IPS-15b (cell line): ENCODE data around the gene FAM117B.
"Not testable (repeated sequence)": the region's sequence is repeated elsewhere in the genome, so short reads cannot be mapped to it uniquely, and the experiment has no call there.

ENCODE experiments used
- H3K27me3 ChIP-seq: one replicate; pipeline ENCODE4 v1.6.1; 2013; ENCODE audit warnings: low read length; ENCODE audit not compliant: control insufficient read depth, insufficient read depth
- H3K36me3 ChIP-seq: one replicate; pipeline ENCODE4 v1.6.1; 2013; ENCODE audit warnings: low read length; ENCODE audit not compliant: control insufficient read depth, insufficient read depth
- H3K4me1 ChIP-seq: one replicate; pipeline ENCODE4 v1.6.1; 2013; ENCODE audit warnings: mild to moderate bottlenecking, low read length; ENCODE audit not compliant: control insufficient read depth, insufficient read depth
- H3K4me3 ChIP-seq: one replicate; pipeline ENCODE4 v1.5.1; 2013; ENCODE audit warnings: low read depth, low read length
- H3K9ac ChIP-seq: one replicate; pipeline ENCODE4 v1.6.1; 2013; ENCODE audit warnings: low read depth, mild to moderate bottlenecking, low read length
- H3K9me3 ChIP-seq: one replicate; pipeline ENCODE4 v1.6.1; 2013; ENCODE audit warnings: mild to moderate bottlenecking, low read length; ENCODE audit not compliant: control insufficient read depth, insufficient read depth

Gene FAM117B

GRCh38 chr2:202771336-202771735, 136.6 kb downstream of the FAM117B start:
- H3K9me3 ChIP-seq: no peaks in the 10 kb centered on the region

DNA sequence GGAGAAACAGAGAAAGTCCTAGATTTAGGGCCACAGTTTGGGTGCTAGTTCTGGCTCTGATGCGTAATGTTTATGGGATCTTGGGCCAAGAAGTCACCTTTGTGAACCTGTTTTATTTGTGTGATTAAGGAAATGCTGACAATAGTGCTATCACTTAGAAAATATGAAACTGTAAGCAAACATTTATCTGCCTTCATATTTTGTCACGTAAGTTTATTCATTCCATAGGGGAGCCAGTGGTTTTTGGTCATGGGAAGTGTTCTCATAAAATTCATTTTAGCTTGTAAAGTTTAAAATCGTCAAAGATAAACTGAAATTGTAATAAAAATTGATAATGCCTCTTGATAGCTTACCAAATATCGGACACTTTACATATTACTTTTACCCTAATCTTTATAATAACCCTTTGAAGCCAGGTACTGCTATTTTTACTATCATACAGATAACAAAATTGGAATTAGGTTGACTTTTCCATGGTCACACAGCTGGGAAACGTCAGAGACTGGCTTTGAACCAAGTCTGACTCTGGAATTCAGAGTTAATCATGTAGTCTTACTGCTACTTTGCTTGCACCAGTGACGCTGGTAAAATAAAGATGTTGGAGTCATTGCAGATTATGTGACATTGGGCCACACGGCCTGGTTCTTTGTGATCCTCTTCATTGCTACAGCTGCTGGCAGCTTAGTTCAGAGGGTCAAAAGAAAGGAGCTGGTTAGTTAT, 137.1 kb downstream of the FAM117B start:
- Histone ChIP-seq H3K27me3 (no peaks in the 10 kb centered on the region), H3K36me3 (no peaks in the 10 kb centered on the region), H3K9me3 (no peaks in the 10 kb centered on the region), H3K4me3 (no peak overlapping the region), H3K4me1 (no peaks in the 10 kb centered on the region), H3K9ac (no peak overlapping the region)

More at GRCh38 chr2:202771336-202771735, 136.6 kb downstream of the FAM117B start:
- Histone ChIP-seq H3K36me3 (no peaks in the 10 kb centered on the region), H3K4me3 (no peak overlapping the region), H3K4me1 (no peaks in the 10 kb centered on the region), H3K9ac (no peak overlapping the region), H3K27me3 (no peaks in the 10 kb centered on the region)

- no peaks in the 10 kb centered on the region for H3K9me3 ChIP-seq
- no peaks in the 10 kb centered on the region for H3K4me1 ChIP-seq
- H3K27me3 ChIP-seq: no peaks in the 10 kb centered on the region
Observed at GRCh38 chr2:202773301-202773973, 138.7 kb downstream of the FAM117B start.

DNA sequence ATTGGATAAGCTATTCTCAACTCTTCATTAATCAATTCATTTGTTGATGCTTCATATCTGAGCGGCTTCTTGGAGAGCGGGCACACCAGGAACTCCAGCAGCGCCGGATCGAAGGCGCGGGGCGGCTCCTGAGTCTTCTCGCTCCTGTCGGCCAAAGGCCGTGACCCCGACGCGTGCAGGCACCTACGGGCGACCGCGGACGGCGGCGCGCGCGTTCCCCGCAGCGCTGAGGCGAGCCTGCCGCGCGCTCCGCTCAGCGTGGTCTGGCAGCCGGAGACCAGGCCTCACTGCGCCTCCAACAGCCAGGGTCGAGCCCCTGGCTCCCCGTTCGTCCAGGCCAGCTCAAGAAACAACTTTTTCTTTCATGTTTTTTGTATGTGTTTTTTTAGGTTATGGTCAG, 139.3 kb downstream of the FAM117B start:
- H3K27me3 ChIP-seq: no peaks in the 10 kb centered on the region
- H3K4me1 ChIP-seq: no peaks in the 10 kb centered on the region
- no peaks in the 10 kb centered on the region for H3K36me3 ChIP-seq
- no peak overlapping the region for H3K9ac ChIP-seq
- no peaks in the 10 kb centered on the region for H3K9me3 ChIP-seq
- H3K4me3 ChIP-seq: no peak overlapping the region

More at GRCh38 chr2:202773301-202773973, 138.7 kb downstream of the FAM117B start:
- Histone ChIP-seq H3K9ac (no peak overlapping the region), H3K4me3 (no peak overlapping the region), H3K36me3 (no peaks in the 10 kb centered on the region)

DNA sequence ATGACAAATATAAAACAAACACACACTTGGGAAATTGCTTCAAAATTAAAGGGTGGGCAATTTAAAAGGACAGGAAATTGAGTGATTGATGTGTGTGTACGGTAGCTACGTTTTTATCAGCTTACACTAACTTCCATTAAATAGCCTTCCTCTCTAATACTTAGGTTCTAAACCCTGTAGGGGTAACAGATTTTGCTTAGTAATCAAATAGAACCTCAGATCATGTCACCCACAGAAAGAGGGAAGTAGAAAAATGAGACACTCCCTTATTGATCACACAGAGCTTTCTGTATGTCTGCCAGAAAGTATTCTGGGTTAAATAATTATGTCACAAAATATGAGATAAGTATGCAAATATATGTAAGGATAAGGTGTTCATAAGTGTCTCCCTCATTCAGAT, 143.4 kb downstream of the FAM117B start:
- Histone ChIP-seq H3K36me3 (no peaks in the 10 kb centered on the region), H3K4me3 (no peak overlapping the region)

GRCh38 chr2:202780514-202781021, 145.8 kb downstream of the FAM117B start:
- H3K36me3 ChIP-seq: no peaks in the 10 kb centered on the region
- H3K4me3 ChIP-seq: no peak overlapping the region
- no peaks in the 10 kb centered on the region for H3K27me3 ChIP-seq
- H3K9me3 ChIP-seq: no peaks in the 10 kb centered on the region
- H3K9ac ChIP-seq: no peak overlapping the region
- no peaks in the 10 kb centered on the region for H3K4me1 ChIP-seq

More for the DNA sequence above, 143.4 kb downstream of the FAM117B start:
- no peaks in the 10 kb centered on the region for H3K27me3 ChIP-seq
- H3K4me1 ChIP-seq: no peaks in the 10 kb centered on the region
- no peak overlapping the region for H3K9ac ChIP-seq
- no peaks in the 10 kb centered on the region for H3K9me3 ChIP-seq

- no peaks in the 10 kb centered on the region for H3K27me3 ChIP-seq
- H3K36me3 ChIP-seq: no peaks in the 10 kb centered on the region
- no peaks in the 10 kb centered on the region for H3K4me1 ChIP-seq
- no peak overlapping the region for H3K4me3 ChIP-seq
- no peak overlapping the region for H3K9ac ChIP-seq
- H3K9me3 ChIP-seq: no peaks in the 10 kb centered on the region
Observed at GRCh38 chr2:202782940-202783558, 148.3 kb downstream of the FAM117B start.

GRCh38 chr2:202786842-202787241, 152.1 kb downstream of the FAM117B start:
- Histone ChIP-seq H3K36me3 (no peaks in the 10 kb centered on the region), H3K4me1 (no peaks in the 10 kb centered on the region), H3K9me3 (no peaks in the 10 kb centered on the region), H3K9ac (no peak overlapping the region), H3K27me3 (no peaks in the 10 kb centered on the region), H3K4me3 (no peak overlapping the region)

- no peak overlapping the region for H3K9ac ChIP-seq
- H3K4me3 ChIP-seq: no peak overlapping the region
- no peaks in the 10 kb centered on the region for H3K27me3 ChIP-seq
- H3K4me1 ChIP-seq: no peaks in the 10 kb centered on the region
- H3K36me3 ChIP-seq: no peaks in the 10 kb centered on the region
- H3K9me3 ChIP-seq: no peaks in the 10 kb centered on the region
Observed at GRCh38 chr2:202790676-202791075, 155.9 kb downstream of the FAM117B start.

- no peak overlapping the region for H3K4me3 ChIP-seq
Observed at GRCh38 chr2:202797944-202798343, 163.2 kb downstream of the FAM117B start.

GRCh38 chr2:202805911-202806310, 171.1 kb downstream of the FAM117B start:
- not testable (repeated sequence) for H3K36me3 ChIP-seq, H3K4me3 ChIP-seq, H3K9ac ChIP-seq

More at GRCh38 chr2:202797944-202798343, 163.2 kb downstream of the FAM117B start:
- Histone ChIP-seq H3K36me3 (no peaks in the 10 kb centered on the region), H3K9ac (no peak overlapping the region), H3K4me1 (peaks cover 6% of the 10 kb centered on the region), H3K27me3 (no peaks in the 10 kb centered on the region), H3K9me3 (no peaks in the 10 kb centered on the region)

More at GRCh38 chr2:202805911-202806310, 171.1 kb downstream of the FAM117B start:
- not testable (repeated sequence) for H3K4me1 ChIP-seq, H3K9me3 ChIP-seq, H3K27me3 ChIP-seq
